NCI-H146 treated with DMSO at 0.1 percent for 48 hours (cell line): ENCODE results near the gene SDCCAG8.

Experiments
- DNase-seq: peaks from one replicate; lab custom pipeline; 2025; ENCODE audit not compliant: unreplicated experiment; lab: John Stamatoyannopoulos, UW

Gene SDCCAG8

DNA sequence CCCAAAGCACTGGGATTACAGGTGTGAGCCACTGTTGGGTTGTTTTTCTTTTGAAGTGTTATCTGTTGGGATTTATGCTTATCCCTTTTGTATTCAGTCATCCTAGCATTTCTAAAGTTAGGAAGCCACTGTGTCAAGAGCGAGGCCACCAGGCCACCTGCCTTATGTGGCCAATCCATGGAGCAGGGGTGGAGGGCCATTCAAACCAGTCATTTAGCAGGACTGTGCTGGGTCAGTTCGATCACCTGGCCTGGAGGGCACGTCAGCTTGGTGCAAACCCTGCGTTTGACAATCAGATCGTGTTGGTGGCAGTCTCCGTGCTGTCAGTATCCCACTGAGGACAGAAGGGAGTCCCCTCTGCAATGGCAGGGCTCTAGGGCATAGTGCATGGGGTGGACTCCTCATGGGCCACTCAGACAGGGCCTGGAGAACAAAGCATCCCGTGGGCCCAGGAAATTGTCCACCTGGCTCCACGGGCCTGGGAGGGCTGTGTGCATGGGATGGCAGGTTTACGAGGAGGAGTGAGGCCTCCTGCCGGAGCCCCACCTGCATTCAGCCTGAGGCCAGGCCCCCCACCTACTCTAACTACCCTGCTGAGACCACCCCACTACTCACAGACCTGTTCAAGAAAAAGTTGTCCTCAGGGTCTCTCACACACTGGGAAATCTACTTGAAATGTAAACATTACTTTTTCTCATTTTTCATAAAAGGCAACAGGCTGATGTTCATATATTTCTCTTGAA lies 242.3 kb downstream of the SDCCAG8 start:
- DNase-seq: no peak

DNA sequence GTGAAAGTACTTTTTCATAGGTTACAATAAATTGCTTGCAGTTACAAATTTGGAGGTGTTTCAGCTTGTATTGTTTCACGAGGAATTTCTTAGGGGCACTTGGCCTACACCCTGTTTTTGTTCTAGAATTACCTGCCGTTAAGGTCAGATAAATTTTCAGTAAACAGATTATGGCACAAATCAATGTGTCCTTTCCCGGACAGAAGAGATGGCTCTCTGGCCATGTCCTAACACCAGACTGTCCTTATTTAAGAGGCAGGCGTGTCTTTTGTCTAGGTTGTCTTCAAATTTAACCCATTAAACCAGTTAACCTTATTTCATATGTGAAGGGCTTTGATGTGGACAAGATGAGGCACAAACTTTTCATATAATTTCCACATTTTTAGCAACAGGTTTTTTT lies 243.4 kb downstream of the SDCCAG8 start:
- DNase-seq: no peak

DNA sequence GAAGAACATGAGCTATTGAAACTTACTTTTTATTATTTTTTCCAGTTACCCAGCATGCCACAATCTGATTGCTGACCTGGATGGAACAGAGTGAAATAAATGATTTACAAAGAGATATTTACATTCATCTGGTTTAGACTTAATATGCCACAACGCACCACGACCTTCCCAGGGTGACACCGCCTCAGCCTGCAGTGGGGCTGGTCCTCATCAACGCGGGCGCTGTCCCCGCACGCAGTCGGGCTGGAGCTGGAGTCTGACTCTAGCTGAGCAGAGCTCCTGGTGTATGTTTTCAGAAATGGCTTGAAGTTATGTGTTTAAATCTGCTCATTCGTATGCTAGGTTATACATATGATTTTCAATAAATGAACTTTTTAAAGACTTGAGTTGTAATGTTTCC lies 243.9 kb downstream of the SDCCAG8 start:
- no peak for DNase-seq

DNA sequence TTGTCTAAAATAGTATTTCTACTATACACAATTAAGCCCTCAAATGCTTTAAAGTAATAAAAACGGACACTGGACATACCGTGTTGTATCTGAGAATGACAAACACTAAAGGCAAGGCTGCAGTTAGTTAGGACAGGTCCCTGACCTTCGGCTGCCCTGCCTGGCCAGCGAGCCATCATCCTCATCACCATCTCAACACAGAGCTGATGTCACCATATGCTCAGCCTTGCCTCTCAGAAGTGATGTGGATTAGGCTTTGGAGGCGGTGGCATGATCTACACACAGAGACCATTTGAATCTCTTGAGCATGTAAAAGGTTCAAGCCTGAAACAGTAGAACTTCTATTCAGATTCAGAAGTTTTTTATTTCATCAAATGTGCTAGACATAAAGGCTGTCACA lies 244.7 kb downstream of the SDCCAG8 start:
- DNase-seq: no peak

DNA sequence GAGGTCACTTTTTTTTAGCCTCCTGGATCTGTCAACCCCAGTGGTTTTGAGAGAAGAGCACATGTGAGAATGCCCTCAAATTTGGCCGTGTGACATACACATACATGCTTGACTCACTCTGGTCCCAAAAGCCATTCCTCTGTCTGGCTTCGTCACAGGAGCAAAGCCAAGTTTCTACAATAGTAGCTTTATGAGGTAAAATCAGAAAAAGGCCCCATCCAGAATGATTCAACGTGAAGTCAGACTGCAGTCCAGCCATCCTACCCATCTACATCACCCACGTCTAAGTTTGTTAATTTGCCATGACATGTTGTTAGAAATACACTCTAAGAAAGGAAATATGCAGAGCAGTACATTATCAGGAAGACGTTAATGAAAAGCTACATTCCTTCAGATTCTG lies 245.2 kb downstream of the SDCCAG8 start:
- DNase-seq: no peak

DNA sequence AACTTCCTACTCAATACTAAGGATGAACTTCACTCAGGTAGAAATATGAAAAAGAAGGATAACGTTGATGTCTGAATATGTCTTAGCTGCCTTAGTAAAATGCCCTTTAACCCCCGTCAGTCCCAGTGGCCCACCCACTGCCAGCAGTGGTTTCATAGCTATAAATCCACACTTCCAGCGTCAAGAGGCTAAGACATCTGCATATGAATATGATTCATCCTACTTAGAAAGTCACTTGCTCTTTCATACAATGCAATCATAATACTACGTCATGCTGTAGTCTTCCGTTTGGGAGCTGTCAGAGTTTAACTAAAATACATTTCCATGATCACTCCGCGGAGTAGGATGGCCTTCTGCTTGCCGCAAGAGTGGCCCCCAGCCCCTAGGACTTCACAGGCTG lies 247.3 kb downstream of the SDCCAG8 start:
- DNase-seq: no peak

DNA sequence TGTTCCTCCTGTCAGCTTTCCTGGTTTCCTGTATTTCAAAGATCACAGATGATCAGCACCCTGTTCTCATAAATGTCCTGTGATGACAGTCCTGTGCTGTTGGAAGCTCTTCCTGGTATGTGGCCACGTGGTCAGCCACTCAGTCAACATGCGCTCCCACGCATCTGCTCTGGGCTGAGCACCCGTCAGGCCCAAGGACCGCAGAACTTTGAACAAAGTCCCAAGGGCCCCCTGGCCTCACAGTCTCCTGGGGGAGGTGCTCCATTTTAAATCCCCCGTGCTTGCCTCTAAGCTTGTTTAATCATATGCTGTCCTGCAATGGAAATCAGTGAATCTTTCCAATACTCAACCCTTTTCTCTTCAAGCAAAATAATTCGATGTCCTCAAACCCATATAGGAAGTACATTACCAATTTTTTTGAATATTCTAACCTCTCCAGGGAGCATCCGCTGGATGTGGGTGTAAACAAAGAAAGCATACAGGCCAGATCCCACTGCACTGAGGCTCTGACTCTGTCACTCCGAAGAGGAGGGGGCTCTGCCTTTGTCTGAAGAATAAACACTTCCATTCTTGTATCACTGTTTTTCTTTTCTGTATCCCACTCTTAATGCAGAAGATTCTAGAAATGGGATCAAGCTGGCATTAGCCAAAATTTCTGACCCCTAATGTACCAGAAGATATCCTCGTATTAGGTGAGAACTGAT lies 250.3 kb downstream of the SDCCAG8 start:
- no peak for DNase-seq

DNA sequence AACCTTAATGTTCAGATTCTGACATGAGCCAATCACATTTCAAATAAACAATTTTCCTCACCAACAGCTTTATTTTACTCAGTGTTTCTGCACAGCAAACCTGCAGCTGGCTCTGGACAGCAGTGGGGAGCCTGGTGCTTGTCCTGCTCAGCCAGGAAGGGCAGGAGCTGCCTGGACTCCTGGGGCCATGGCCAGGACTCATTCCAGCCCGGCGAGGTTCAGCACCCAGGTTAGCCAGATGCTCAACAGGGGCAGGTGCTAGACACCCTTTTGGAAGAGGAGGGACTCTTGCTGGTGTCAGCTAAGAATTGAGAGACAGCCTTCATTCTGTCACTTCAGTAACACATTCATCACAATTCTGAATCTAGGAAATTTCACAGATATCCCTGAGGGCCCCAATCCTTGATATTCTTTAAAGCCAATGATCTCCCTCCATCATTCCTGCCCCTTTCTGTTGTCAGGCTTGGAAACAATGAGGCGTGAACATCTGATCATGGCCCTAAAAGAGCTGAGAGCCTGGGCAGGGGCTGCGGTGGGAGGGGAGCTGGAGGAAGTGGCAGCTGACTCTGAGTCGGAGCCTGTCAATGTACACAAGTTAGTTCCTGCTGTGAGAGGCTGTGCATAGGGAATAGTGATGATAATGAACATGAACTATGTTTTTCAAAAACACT lies 251.3 kb downstream of the SDCCAG8 start:
- DNase-seq: no peak

DNA sequence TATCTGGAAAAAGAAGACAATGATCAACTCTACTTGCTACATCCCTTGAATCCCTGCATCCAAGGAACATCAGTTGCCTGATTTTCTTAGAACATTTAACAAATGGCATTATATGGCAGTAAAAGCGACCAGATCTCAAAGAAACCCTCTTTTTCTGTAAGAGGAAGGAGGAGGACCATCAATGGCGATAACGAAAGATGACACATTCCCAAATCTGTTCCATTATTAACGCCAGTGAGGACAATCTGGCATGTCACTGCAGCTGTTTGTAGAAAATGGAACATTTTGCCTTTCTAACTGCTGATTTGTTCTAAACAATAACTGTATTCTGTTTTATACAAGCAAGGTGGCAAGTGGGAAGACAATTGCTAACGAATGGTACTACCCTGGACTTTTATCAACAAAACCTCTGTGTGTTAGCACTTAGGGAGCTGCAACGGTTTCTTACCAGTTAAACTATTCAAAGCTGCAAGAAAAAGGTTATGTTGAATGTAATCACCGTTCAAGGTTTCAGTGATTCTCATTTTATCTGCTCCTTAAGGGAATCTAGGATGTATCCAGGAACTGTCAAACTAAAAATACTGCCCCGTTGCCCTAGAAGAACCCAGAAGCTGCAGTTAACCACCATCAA lies 251.9 kb downstream of the SDCCAG8 start:
- no peak for DNase-seq

DNA sequence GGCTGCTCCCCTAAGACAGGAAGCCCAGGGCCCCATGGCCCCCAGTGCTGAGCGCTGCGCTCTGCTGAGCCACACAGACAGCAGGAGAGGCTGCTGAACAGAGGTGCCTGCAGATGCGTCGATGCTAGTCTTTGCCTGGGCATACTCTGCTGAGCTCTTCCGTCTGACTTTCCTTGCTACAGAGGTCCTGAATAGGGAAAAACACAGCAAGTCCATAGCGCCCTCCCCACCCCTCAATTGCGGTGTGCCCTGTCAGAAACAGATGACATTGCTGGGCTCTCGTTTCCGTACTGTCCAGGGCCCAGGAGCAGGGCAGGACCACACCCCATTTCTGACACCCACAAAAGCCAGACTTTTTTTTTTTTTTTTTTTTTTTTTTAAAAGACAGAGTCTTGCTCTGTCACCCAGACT lies 252.5 kb downstream of the SDCCAG8 start:
- DNase-seq: no peak

DNA sequence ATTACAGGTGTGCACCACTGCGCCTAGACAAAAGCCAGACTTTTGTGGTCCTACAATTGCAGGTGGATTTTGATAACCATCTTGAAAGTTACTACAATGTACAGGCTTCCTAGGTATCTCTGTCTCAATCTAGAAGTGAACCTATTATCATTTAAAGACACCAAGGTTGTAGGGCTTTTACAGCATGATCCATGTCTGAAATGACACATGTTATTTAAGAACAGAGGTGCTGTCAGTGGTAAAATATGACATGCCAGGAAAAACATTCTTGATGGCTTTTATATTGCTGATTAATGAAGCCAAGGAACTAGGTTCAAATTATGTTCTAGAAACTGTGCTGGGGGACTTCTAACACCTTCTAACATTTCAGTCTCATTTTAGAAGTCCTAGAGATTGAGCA lies 253.1 kb downstream of the SDCCAG8 start:
- DNase-seq: no peak

DNA sequence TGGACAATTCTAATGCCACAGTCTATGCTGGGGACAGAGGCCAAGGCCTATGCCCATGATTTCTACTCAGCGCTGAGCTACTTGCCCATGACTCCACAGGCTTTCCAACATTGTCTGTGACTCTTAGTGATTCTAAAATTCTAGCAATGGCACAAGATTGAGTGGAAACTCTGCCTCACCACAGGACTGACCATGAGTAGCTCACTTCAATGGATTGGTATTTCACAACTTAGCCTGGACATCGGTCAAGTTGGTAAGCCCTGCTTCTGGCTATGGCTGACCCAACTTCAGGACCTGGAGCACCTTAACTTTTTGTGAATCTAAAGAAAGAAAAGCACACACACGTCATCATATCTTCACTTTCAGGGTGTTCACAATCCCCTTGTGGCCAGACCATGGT lies 255.1 kb downstream of the SDCCAG8 start:
- DNase-seq: no peak

DNA sequence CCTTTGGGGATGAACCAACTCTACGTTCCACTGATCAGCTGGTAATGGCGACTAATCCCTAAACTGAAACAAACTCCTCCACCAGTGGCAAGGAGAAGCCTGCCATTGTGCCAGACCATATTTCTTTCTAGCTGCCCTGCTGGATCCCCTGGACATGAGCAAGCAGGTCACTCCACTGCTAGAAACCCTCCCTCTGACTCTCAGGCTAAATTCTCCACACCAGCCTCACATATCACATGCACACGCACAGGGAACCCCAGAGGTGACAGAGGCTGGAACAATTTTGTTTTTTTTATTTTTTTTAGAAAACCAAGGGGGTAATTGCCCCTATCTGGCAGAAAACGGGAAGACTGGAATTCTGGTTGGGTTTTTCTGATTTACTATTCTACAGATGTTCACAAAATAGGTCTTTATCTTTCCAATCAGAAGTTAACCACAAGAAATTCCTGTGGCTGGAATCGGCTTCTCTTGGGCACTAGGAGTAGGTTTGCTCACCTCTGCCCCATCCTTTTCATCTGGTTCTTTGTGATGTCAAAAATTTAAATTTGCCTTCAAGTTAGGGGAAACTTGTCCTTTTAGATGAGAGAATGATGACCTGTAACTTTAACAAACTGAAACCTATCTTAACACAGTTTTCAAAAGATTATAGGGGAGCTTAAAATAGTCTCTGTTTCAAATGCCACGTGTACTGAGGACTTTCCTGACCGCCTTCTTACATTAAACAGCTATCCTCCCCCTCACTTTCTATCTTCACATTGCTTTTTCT lies 258.1 kb downstream of the SDCCAG8 start:
- no peak for DNase-seq

DNA sequence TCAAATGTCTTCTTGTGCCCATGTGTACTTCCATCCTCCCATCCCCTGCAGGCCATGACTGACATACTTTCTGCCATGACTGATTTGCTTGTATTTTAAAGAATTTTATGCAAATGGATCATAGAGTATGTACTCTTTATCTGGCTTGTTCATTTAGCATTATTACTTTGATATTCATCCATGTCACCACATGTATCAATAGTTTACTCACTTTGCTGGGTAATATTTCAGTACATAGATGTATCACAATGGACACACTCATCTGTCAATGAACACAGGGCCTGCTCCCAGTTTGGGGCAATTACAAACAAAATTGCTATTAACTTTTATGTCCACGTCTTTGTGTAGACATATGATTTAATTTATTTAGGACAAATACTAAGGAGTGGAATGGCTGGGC lies 259.1 kb downstream of the SDCCAG8 start:
- DNase-seq: no peak

DNA sequence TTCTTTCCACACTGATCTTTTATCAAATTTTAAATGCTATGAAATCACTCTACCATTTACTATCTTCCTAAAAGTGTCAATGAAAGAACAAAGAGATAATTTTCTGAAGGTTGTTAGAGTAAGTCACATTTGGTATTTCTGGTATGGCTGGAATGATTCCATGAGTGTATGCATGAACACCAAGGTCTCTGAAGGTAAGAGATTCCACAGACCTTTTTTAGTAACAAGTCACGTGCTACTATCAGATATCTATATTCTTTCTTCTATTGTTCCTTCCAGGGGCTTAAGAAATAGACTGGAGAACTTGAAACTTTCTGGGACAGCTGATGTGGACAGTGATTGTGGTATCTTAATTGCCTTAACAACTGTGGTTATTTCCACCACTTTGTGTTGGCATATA lies 265.0 kb downstream of the SDCCAG8 start:
- DNase-seq: no peak

DNA sequence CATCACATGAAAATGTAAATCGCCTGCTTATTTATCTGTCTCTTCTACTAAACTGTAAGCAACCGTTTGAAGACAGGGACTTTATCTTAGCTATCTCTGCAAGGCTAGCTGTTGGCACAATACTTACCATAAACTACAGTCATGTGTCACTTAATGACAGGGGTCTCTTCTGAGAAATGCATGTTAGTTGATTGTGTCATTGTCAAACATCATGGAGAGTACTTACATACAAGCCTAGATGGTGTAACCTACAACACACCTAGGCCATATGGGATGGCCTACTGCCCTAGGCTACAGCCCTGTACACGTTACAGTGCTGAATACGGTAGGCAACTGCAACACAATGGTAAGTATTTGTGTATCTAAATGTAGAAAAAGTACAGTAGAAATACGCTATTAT lies 267.9 kb downstream of the SDCCAG8 start:
- no peak for DNase-seq

DNA sequence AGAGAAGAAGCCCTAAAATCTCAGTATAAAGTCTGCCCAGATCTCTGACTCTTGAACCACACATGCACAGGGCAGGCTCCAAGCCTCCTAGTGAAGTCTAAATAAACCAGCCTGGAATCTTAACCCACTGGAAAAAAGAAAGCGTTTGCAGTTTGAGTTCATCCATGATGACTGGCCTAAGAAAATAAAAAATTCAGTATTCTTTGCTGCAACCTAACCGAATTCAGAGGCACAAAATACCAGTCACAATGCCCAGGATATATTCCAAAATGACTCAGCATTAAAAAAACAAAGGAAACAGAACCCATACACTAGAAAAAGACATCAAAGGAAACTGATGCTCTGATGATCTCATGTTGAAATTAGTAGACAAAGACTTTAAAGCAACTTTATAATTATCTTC lies 269.2 kb downstream of the SDCCAG8 start:
- no peak for DNase-seq

DNA sequence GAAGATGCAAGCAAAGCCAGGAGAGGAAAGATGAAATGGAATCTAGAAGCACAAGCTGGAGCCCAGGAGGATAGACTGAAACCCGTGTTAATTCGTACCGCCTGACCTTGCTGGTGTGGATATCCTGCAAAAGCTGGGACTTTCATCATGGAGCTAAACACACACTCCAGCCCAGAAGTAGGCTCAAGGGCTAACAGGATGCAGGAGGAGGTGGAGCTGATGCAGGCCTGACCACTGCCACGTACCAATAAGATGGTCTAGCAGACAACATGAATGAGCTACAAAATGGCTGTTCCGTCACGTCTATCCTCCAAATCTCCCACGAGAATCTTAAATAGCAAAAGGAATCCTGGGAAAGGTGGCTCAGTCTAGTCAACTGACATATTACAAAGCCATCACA lies 270.3 kb downstream of the SDCCAG8 start:
- DNase-seq: no peak

DNA sequence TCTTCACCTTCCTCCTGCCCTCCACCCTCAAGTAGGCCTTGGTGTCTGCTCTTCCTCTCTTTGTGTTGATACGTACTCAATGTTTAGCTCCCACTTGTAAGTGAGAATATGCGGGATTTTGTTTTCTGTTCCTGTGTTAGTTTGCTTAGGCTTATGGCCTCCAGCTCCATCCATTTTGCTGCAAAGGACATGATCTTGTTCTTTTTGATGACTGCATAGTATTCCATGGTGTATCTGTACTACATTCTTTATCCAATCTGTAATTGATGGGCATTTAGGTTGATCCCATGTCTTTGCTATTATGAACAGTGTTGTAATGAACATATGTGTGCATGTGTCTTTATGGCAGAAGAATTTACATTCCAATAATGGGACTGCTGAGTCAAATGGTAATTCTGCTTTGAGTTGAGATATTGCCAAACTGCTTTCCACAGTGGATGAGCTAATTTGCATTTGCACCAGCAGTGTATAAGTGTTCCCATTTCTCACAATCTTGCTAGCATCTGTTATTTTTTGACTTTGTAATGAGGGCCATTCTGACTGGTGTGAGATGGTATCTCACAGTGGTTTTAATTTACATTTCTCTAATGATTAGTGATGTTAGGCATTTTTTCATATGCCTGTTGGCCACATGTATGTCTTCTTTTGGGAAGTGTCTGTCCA lies 272.7 kb downstream of the SDCCAG8 start:
- DNase-seq: no peak

DNA sequence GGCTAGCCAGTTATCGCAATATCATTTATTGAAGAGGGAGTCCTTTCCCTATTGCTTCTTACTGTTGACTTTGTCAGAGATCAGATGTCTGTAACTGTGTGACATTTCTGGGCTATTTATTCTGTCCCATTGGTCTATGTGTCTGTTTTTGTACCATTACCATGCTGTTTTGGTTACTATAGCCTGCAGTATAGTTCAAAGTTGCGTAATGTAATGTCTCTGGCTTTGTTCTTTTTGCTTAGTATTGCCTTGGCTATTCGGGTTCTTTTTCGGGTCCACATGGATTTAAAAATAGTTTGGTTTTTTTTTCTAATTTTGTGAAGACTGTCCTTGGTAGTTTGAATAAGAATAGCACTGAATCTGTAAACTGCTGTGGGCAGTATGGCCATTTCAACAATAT lies 273.7 kb downstream of the SDCCAG8 start:
- no peak for DNase-seq

DNA sequence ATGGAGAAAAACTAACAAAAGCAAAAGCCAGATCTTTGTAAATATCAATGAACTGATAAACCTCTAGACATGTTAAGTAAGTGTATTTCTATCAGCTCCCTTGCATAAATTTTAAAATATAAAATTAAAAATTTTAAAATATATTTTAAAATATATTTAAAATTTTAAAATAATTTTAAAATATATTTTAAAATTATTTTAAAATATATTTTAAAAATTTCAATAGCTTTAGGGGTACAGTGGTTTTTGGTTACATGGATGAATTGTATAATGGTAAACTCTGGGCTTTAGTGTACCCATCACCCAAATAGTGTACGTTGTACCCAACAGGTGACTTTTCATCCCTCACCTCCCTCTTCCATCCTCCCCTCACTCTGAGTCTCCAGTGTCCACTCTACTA lies 279.2 kb downstream of the SDCCAG8 start:
- no peak for DNase-seq
